ENCODE data around the gene SUFU. TPM values are rescaled to one million over a fixed set of nuclear protein-coding genes. Genes with fewer than 3 reads are reported as not detected.

SUFU gene
- total and polyA plus RNA-seq, 2 of the 8 experiments (the other 6 are each of a cell fraction or from before 2014, with no cell fraction given) = 7.0 to 10.8 TPM

DNA sequence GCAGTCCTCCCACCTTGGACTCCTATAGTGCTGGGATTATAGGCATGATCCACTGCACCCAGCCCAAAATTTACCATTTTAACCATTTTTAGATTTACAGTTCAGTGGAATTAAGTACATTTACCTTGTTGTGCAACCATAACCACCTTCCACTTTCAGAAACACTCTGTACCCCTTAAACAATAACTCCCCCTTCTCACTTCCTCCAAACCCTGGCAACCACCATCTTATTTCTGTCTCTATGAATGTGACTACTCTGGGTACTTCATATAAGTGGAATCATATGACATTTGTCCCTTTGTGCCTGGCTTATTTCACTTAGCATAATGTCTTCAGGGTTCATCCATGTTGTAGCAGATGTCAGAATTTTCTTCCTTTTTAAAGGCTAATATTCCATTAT lies 33.6 kb downstream of the SUFU start:
- ChIA-PET POLR2A (ENCODE audit: partially characterized antibody) (no interaction called here), CTCF (ENCODE audit: partially characterized antibody) (interaction anchor here (0.6 to 0.7 kb wide), 2 partner anchors 58 to 112 kb away, joined by 3 read pairs; no protein-coding TSS in a partner anchor)
- no peak for FAIRE-seq

More for the DNA sequence above, 33.6 kb downstream of the SUFU start:
- Histone ChIP-seq H2BK120ac (replicated peaks; ENCODE audit: low read depth, low read length) (no peak overlapping the region), H2BK15ac (ENCODE audit: low read length) (no peak overlapping the region), H3K79me2 (ENCODE audit: control insufficient read depth in 1 of 2, insufficient read depth in 2 of 2, low read length in 2 of 2) (no peaks in the 10 kb centered on the region), H2BK20ac (ENCODE audit: low read length) (no peak overlapping the region), H3K56ac (replicated peaks; ENCODE audit: insufficient read length, low read depth, low read length) (no peak overlapping the region), H4K8ac (ENCODE audit: extremely low read depth, insufficient read depth, low read length) (no peak overlapping the region), H3K36me3 (ENCODE audit: control insufficient read depth in 2 of 4, insufficient read depth in 4 of 4, low read length in 3 of 4) (no peaks in the 10 kb centered on the region), H4K91ac (replicated peaks; ENCODE audit: insufficient read length, low read length) (no peak overlapping the region), H3K4me3 (ENCODE audit: extremely low read depth in 1 of 4, insufficient read depth in 2 of 4, low read depth in 3 of 4, low read length in 4 of 4) (no peak overlapping the region), H2BK5ac (ENCODE audit: low read depth, low read length) (no peak overlapping the region), H3K9me3 (ENCODE audit: insufficient read depth in 2 of 2, low read depth in 1 of 2, low read length in 1 of 2) (no peaks in the 10 kb centered on the region), H3K23me2 (ENCODE audit: low read depth, low read length) (no peaks in the 10 kb centered on the region), H3K4ac (replicated peaks; ENCODE audit: insufficient read length, low read depth, low read length) (no peak overlapping the region), H3K18ac (ENCODE audit: extremely low read depth, low read length) (no peak overlapping the region), H2AFZ (ENCODE audit: low read length) (no peak overlapping the region), H4K5ac (ENCODE audit: insufficient read length, low read depth, low read length) (no peak overlapping the region), H2AK5ac (ENCODE audit: low read depth, low read length) (no peak overlapping the region), H3K9ac (replicated peaks in 1 of 4; ENCODE audit: extremely low read depth in 1 of 4, low read depth in 3 of 4, low read length in 3 of 4) (no peak overlapping the region), H3K14ac (ENCODE audit: insufficient read length) (no peak overlapping the region), H4K20me1 (replicated peaks in 1 of 2; ENCODE audit: control insufficient read depth in 1 of 2, insufficient read depth in 2 of 2, low read length in 2 of 2) (peaks cover 2 to 4% of the 10 kb centered on the region in 2 experiments), H3K27me3 (replicated peaks in 1 of 4; ENCODE audit: control insufficient read depth in 3 of 4, extremely low read depth in 1 of 4, insufficient read depth in 3 of 4, low read length in 3 of 4) (no peaks in the 10 kb centered on the region), H3K4me2 (ENCODE audit: insufficient read depth in 1 of 2, low read depth in 2 of 2, low read length in 2 of 2) (no peak overlapping the region), H3K79me1 (ENCODE audit: low read depth, low read length) (no peaks in the 10 kb centered on the region), H3K23ac (ENCODE audit: insufficient read length) (no peak overlapping the region), H3K4me1 (replicated peaks in 1 of 4; ENCODE audit: control insufficient read depth in 3 of 4, insufficient read depth in 4 of 4, low read length in 3 of 4) (no peaks in the 10 kb centered on the region), H3K27ac (ENCODE audit: low read depth, low read length) (no peak overlapping the region), H2BK12ac (ENCODE audit: low read depth, low read length) (no peak overlapping the region)
- no peak for TF ChIP-seq BRCA1 (IDR thresholded peaks at IDR 0.05; ENCODE audit: low read depth, low read length)
- TF ChIP-seq BCL11A (IDR thresholded peaks at IDR 0.05; ENCODE audit: low read depth in 2 of 2, low read length in 2 of 2) = no peak
- no peak for TF ChIP-seq RNF2 (IDR thresholded peaks at IDR 0.05; ENCODE audit: borderline replicate concordance, low read depth, low read length, missing control alignments, poor library complexity, severe bottlenecking)
- no peak for TF ChIP-seq TEAD4 (IDR thresholded peaks at IDR 0.05; ENCODE audit: low read depth, low read length)
- no peak for TF ChIP-seq MAFK (IDR thresholded peaks at IDR 0.05; ENCODE audit: low read depth, low read length)
- no peak for TF ChIP-seq CEBPB (IDR thresholded peaks at IDR 0.05; ENCODE audit: low read depth, low read length)
- no peak for TF ChIP-seq CHD1 (IDR thresholded peaks at IDR 0.05; ENCODE audit: low read depth, low read length)
- TF ChIP-seq HDAC6 (IDR thresholded peaks at IDR 0.05; ENCODE audit: low read depth, low read length) = no peak
- no peak for TF ChIP-seq NRF1 (IDR thresholded peaks at IDR 0.05; ENCODE audit: low read depth, low read length)
- TF ChIP-seq SP1 (IDR thresholded peaks at IDR 0.05; ENCODE audit: low read depth, low read length) = no peak
- TF ChIP-seq, protein P1, sequence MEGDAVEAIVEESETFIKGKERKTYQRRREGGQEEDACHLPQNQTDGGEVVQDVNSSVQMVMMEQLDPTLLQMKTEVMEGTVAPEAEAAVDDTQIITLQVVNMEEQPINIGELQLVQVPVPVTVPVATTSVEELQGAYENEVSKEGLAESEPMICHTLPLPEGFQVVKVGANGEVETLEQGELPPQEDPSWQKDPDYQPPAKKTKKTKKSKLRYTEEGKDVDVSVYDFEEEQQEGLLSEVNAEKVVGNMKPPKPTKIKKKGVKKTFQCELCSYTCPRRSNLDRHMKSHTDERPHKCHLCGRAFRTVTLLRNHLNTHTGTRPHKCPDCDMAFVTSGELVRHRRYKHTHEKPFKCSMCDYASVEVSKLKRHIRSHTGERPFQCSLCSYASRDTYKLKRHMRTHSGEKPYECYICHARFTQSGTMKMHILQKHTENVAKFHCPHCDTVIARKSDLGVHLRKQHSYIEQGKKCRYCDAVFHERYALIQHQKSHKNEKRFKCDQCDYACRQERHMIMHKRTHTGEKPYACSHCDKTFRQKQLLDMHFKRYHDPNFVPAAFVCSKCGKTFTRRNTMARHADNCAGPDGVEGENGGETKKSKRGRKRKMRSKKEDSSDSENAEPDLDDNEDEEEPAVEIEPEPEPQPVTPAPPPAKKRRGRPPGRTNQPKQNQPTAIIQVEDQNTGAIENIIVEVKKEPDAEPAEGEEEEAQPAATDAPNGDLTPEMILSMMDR (IDR thresholded peaks at IDR 0.05; ENCODE audit: control extremely low read depth in 1 of 3, insufficient read depth in 1 of 3, low read depth in 1 of 3, low read length in 3 of 3) = no peak
- TF ChIP-seq TCF12 (IDR thresholded peaks at IDR 0.05; ENCODE audit: low read depth, low read length) = no peak
- DNase-seq (ENCODE audit: low read depth in 1 of 2, low spot score in 2 of 2) = no peak

All from H1 (cell line).